ENCODE data around the gene RARA. TPM values are rescaled to one million over a fixed set of nuclear protein-coding genes. Genes with fewer than 3 reads are reported as not detected.
"Not testable (repeated sequence)": the region's sequence is repeated elsewhere in the genome, so short reads cannot be mapped to it uniquely, and the experiment has no call there.

Gene RARA
- total and polyA plus RNA-seq, 12 donors = 4.7 to 58.2 (median 33.0) TPM

- Histone ChIP-seq H3K27me3 (no peaks in the 10 kb centered on the region), H3K9me3 (replicated peaks in 1 of 3) (no peaks in the 10 kb centered on the region), H3K4me3 (no peak overlapping the region), H3K27ac (no peak overlapping the region), H3K4me1 (replicated peaks in 1 of 2) (no peaks in the 10 kb centered on the region), H3K36me3 (replicated peaks in 1 of 2) (no peaks in the 10 kb centered on the region)
- intact Hi-C loops (cut with DNase I) = no loop called here
- TF ChIP-seq POLR2A (IDR thresholded peaks at IDR 0.05) (no peak), CTCF (IDR thresholded peaks at IDR 0.05) (no peak)
- 75 to 89% (median 86%) methylated on average over 14 of the region's 14 CpGs for WGBS, 4 donors
- DNase-seq = peak in 3 of 7 donors; percentile 6 to 38 (median 10)
These were observed 66.0 kb downstream of the RARA start for GRCh38 chr17:40374821-40375498.

- DNase-seq; H3K4me1 ChIP-seq (replicated peaks in 1 of 2); intact Hi-C loops (cut with DNase I); H3K27me3 ChIP-seq; H3K36me3 ChIP-seq (replicated peaks in 1 of 2); H3K9me3 ChIP-seq (replicated peaks in 1 of 3); H3K4me3 ChIP-seq; H3K27ac ChIP-seq: not testable (repeated sequence)
- 86 to 90% (median 87%) methylated on average over 4 to 21 of the region's 21 CpGs for WGBS, 4 donors
These were observed 66.8 kb downstream of the RARA start for GRCh38 chr17:40375786-40376185.

GRCh38 chr17:40376541-40376940, 67.6 kb downstream of the RARA start:
- H3K9me3 ChIP-seq (replicated peaks in 1 of 3); intact Hi-C loops (cut with DNase I); H3K4me1 ChIP-seq (replicated peaks in 1 of 2); H3K4me3 ChIP-seq; DNase-seq; H3K27me3 ChIP-seq; H3K27ac ChIP-seq; H3K36me3 ChIP-seq (replicated peaks in 1 of 2): not testable (repeated sequence)
- 71 to 79% (median 78%) methylated on average over 6 of the region's 6 CpGs for WGBS, 4 donors

GRCh38 chr17:40377832-40378231, 68.9 kb downstream of the RARA start:
- Histone ChIP-seq H3K4me1 (replicated peaks in 1 of 2) (no peaks in the 10 kb centered on the region), H3K36me3 (replicated peaks in 1 of 2) (no peaks in the 10 kb centered on the region), H3K9me3 (replicated peaks in 1 of 3) (no peaks in the 10 kb centered on the region), H3K4me3 (no peak overlapping the region), H3K27me3 (no peaks in the 10 kb centered on the region), H3K27ac (no peak overlapping the region)
- intact Hi-C loops (cut with DNase I) = no loop called here
- WGBS, 4 donors = 78 to 85% (median 84%) methylated on average over 13 of the region's 13 CpGs
- DNase-seq = no peak
- TF ChIP-seq CTCF (IDR thresholded peaks at IDR 0.05) (no peak), POLR2A (IDR thresholded peaks at IDR 0.05) (no peak)

- TF ChIP-seq CTCF (IDR thresholded peaks at IDR 0.05) = no peak
- no peak for TF ChIP-seq POLR2A (IDR thresholded peaks at IDR 0.05)
These were observed 70.0 kb downstream of the RARA start for GRCh38 chr17:40378966-40379365.

More at GRCh38 chr17:40378966-40379365, 70.0 kb downstream of the RARA start:
- no peak for DNase-seq
- no peaks in the 10 kb centered on the region for H3K4me1 ChIP-seq (replicated peaks in 1 of 2)
- intact Hi-C loops (cut with DNase I) = no loop called here
- H3K27ac ChIP-seq = no peak overlapping the region
- H3K27me3 ChIP-seq = no peaks in the 10 kb centered on the region
- WGBS, 4 donors = 83 to 96% (median 86%) methylated on average over 7 of the region's 7 CpGs
- no peaks in the 10 kb centered on the region for H3K9me3 ChIP-seq (replicated peaks in 1 of 3)
- no peak overlapping the region for H3K4me3 ChIP-seq
- no peaks in the 10 kb centered on the region for H3K36me3 ChIP-seq (replicated peaks in 1 of 2)
